NT2/D1 (cell line): ENCODE data around the gene PTPRN2.
A peak's percentile ranks its signal among the peaks of the same experiment; 100 is the strongest.
"Not testable (repeated sequence)": the region's sequence is repeated elsewhere in the genome, so short reads cannot be mapped to it uniquely, and the experiment has no call there.

Source experiments
- DNase-seq: peaks from one replicate; pipeline ENCODE4 v3.0.0-alpha.2; 2011; ENCODE audit warnings: low read depth, low spot score
- H3K27me3 ChIP-seq: 2 replicates; pipeline ENCODE4 v1.6.0; 2011; ENCODE audit warnings: mild to moderate bottlenecking; ENCODE audit not compliant: insufficient read length, insufficient read depth
- H3K36me3 ChIP-seq: 2 replicates; pipeline ENCODE4 v1.6.1; 2011; ENCODE audit warnings: mild to moderate bottlenecking, low read length, mixed read lengths; ENCODE audit not compliant: insufficient read depth, insufficient read length
- H3K4me1 ChIP-seq: 2 replicates; pipeline ENCODE4 v1.5.1; 2011; ENCODE audit not compliant: insufficient read depth, insufficient read length
- H3K4me3 ChIP-seq: 2 replicates; pipeline ENCODE4 v1.5.1; 2011; ENCODE audit warnings: low read depth; ENCODE audit not compliant: insufficient read length
- H3K9ac ChIP-seq: 2 replicates; pipeline ENCODE4 v1.6.0; 2011; ENCODE audit warnings: low read depth; ENCODE audit not compliant: insufficient read length
- H3K9me3 ChIP-seq: 2 replicates; pipeline ENCODE4 v1.5.1; 2011; ENCODE audit warnings: mild to moderate bottlenecking, low read length; ENCODE audit not compliant: insufficient read depth
- SUZ12 ChIP-seq: IDR thresholded peaks from 2 replicates; pipeline ENCODE4 v1.6.1; 2011; ENCODE audit not compliant: insufficient read length, insufficient read depth; ENCODE audit errors: extremely low read depth
- YY1 ChIP-seq: IDR thresholded peaks from 2 replicates; pipeline ENCODE4 v1.6.1; 2011; ENCODE audit not compliant: insufficient read length, insufficient read depth
- ZNF274 ChIP-seq: IDR thresholded peaks from 2 replicates; pipeline ENCODE4 v1.6.1; 2011; ENCODE audit warnings: mild to moderate bottlenecking, low read depth, low read length

PTPRN2 gene

DNA sequence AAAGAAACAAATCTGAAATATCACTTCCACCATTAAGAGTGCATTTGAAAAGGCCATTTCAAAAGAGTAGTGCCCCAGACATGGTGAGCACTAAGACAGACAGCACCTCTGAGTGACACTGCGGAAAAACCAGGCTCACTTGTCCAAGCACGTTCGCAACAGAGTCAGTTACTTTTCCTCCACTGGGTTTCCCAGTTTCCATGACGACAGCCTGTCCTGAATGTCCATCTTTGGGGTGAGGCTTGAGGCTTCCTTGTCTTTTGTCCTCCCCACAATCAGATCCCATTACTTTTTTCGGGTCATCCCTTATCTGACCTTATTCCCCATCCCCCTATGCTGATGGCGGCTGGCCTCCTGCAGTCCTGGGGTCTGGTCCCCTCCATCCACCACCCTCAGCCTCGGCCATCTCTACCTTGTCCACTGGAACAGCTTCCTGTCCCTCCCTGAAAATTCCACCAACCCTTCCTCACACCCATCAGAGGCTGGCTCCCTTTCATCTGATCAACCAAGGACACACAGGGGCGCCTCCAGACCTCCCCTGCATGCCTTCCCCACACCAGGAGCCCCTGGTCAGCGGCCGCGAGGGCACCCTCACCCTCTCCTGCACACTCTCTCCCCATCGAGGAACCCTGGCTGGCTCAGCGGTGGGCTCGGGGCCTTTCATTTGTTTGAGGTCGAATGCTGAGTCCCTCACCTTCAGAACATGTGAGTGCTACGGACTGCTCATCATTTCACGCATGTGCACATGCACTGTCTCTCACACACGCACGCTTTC lies 887.2 kb downstream of the PTPRN2 start:
- DNase-seq = no peak
- H3K9ac ChIP-seq = no peak overlapping the region
- H3K4me1 ChIP-seq = no peaks in the 10 kb centered on the region
- peaks cover 5% of the 10 kb centered on the region; the same call in 1 of the 2 replicates for H3K9me3 ChIP-seq
- TF ChIP-seq ZNF274 (no peak), SUZ12 (no peak), YY1 (no peak)
- peaks cover 4% of the 10 kb centered on the region for H3K27me3 ChIP-seq
- H3K4me3 ChIP-seq = no peak overlapping the region
- H3K36me3 ChIP-seq = no peaks in the 10 kb centered on the region

GRCh38 chr7:157699357-157700013 lies 888.1 kb downstream of the PTPRN2 start:
- peaks cover 11% of the 10 kb centered on the region for H3K27me3 ChIP-seq
- H3K9ac ChIP-seq = no peak overlapping the region
- H3K36me3 ChIP-seq = no peaks in the 10 kb centered on the region
- TF ChIP-seq ZNF274 = no peak
- TF ChIP-seq SUZ12 = no peak
- no peak for TF ChIP-seq YY1
- H3K4me1 ChIP-seq = no peaks in the 10 kb centered on the region
- no peak overlapping the region for H3K4me3 ChIP-seq
- peaks cover 6% of the 10 kb centered on the region; the same call in 1 of the 2 replicates for H3K9me3 ChIP-seq
- DNase-seq = no peak

DNA sequence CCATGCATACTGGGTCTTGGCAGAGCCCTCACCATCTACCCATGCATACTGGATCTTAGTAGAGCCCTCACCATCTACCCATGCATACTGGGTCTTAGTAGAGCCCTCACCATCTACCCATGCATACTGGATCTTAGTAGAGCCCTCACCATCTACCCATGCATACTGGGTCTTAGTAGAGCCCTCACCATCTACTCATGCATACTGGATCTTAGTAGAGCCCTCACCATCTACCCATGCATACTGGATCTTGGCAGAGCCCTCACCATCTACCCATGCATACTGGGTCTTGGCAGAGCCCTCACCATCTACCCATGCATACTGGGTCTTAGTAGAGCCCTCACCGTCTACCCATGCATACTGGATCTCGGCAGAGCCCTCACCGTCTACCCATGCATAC lies 890.3 kb downstream of the PTPRN2 start:
- not testable (repeated sequence) for H3K9ac ChIP-seq, DNase-seq, H3K4me1 ChIP-seq, H3K9me3 ChIP-seq, H3K36me3 ChIP-seq, H3K4me3 ChIP-seq
- H3K27me3 ChIP-seq = peaks cover 32% of the 10 kb centered on the region

- H3K36me3 ChIP-seq, H3K9ac ChIP-seq, H3K4me1 ChIP-seq, H3K9me3 ChIP-seq, DNase-seq, H3K4me3 ChIP-seq: not testable (repeated sequence)
- H3K27me3 ChIP-seq = peaks cover 42% of the 10 kb centered on the region
These were observed 892.0 kb downstream of the PTPRN2 start for GRCh38 chr7:157695609-157696008.

DNA sequence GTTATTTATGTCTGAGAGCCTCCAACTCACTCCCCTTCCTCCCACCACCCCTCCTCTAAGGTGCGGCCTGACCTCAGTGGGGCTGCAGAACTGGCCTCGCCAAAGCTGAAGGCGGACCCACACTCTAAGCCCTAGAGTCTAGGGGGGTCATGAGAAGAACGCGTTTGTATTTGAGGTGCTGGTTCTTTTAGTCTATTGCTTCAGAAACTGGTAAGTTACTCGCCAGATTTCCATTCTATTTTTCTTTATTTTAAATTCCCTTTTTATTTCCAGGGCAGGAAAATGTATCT lies 893.3 kb downstream of the PTPRN2 start:
- H3K4me1 ChIP-seq = peaks cover 9% of the 10 kb centered on the region
- H3K9me3 ChIP-seq = peaks cover 6% of the 10 kb centered on the region; the same call in 1 of the 2 replicates
- no peaks in the 10 kb centered on the region for H3K36me3 ChIP-seq
- no peak overlapping the region for H3K4me3 ChIP-seq
- H3K9ac ChIP-seq = no peak overlapping the region
- TF ChIP-seq YY1 = no peak
- no peak for TF ChIP-seq SUZ12
- TF ChIP-seq ZNF274 = no peak
- peaks cover 54% of the 10 kb centered on the region for H3K27me3 ChIP-seq
- no peak for DNase-seq

- no peak for DNase-seq
- no peaks in the 10 kb centered on the region for H3K36me3 ChIP-seq
- peak overlapping the region; percentile 34 for H3K4me3 ChIP-seq
- peaks cover 9% of the 10 kb centered on the region for H3K4me1 ChIP-seq
- peak overlapping the region; percentile 61 for H3K9ac ChIP-seq
- peaks cover 60% of the 10 kb centered on the region for H3K27me3 ChIP-seq
- H3K9me3 ChIP-seq = peaks cover 6% of the 10 kb centered on the region; the same call in 1 of the 2 replicates
- TF ChIP-seq ZNF274 (no peak), YY1 (no peak), SUZ12 (peak; percentile 9)
These were observed 893.9 kb downstream of the PTPRN2 start for GRCh38 chr7:157693521-157694375.

DNA sequence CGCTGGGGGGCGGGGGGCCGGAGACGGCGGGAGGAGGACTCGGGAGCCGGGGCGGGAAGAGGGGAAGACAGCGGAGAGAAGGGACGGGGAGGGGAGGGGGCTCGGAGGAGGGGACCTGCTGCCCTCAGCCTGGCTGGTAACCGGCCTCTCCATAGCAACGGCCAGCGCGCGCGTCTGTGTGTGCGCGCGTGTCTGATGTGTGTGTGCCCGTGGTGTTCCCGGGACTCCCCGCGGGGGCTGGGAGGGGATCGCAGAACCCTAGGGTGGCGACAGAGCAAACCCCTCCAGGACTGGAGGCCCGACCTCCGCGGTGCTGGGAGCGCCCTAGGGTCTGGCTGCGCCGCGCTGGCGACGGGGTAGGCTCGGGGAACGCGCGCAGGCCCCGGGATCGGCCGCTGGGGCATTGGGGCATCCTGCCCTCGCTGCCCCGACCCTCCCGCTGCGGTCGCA lies 894.5 kb downstream of the PTPRN2 start:
- peak; percentile 62 for TF ChIP-seq SUZ12
- TF ChIP-seq YY1 = no peak
- H3K4me1 ChIP-seq = peaks cover 9% of the 10 kb centered on the region
- H3K4me3 ChIP-seq = peak overlapping the region; percentile 34

More for the DNA sequence above, 894.5 kb downstream of the PTPRN2 start:
- no peaks in the 10 kb centered on the region for H3K36me3 ChIP-seq
- no peak for DNase-seq
- H3K9ac ChIP-seq = peak overlapping the region; percentile 61
- peaks cover 66% of the 10 kb centered on the region for H3K27me3 ChIP-seq
- peaks cover 6% of the 10 kb centered on the region; the same call in 1 of the 2 replicates for H3K9me3 ChIP-seq
